Peyer's patch (tissue), 4 donors: ENCODE measurements around the gene EEF2. TPM values are rescaled to one million over a fixed set of nuclear protein-coding genes. Genes with fewer than 3 reads are reported as not detected.

Source experiments
- DNase-seq, 3 donors: peaks; one replicate each; pipeline ENCODE4 v3.0.0-alpha.2; 2017 to 2019
- H3K27ac ChIP-seq, 4 donors: fragments of 200-600 bp; sonication (generic); one replicate each; pipeline ENCODE4 v1.5.1; 2016 to 2019
- H3K27me3 ChIP-seq, 2 donors: fragments of 200-600 bp; sonication (generic); one replicate each; pipeline ENCODE4 v1.5.1; 2019
- H3K36me3 ChIP-seq, 3 donors: fragments of 200-600 bp; sonication (generic); one replicate each; pipeline ENCODE4 v1.5.1; 2016 to 2019
- H3K4me1 ChIP-seq, 4 donors: fragments of 200-600 bp; sonication (generic); one replicate each; pipeline ENCODE4 v1.5.1; 2016 to 2019
- H3K4me3 ChIP-seq, 4 donors: fragments of 200-600 bp; sonication (generic); 1 replicate in 3 of 4; 2 replicates in 1 of 4; pipeline ENCODE4 v1.5.1; 2016 to 2019; ENCODE audit warnings: mild to moderate bottlenecking in 1 of 4
- H3K9me3 ChIP-seq, 4 donors: fragments of 200-600 bp; sonication (generic); one replicate each; pipeline ENCODE4 v1.5.1; 2016 to 2019; ENCODE audit warnings: mild to moderate bottlenecking in 1 of 4
- CTCF ChIP-seq, 6 experiments: fragments of 450-650 bp in 4 of 6; fragments of 200-600 bp in 2 of 6; sonication (generic) in 1 of 6; IDR thresholded peaks; one replicate each; pipeline ENCODE4 v1.5.1; 2017 to 2019; ENCODE audit warnings: antibody characterized with exemption in 6 of 6, mild to moderate bottlenecking in 3 of 6, moderate library complexity in 1 of 6
- POLR2A ChIP-seq, 2 donors: fragments of 450-650 bp; IDR thresholded peaks; one replicate each; pipeline ENCODE4 v1.5.1; 2017; ENCODE audit warnings: antibody characterized with exemption in 2 of 2, mild to moderate bottlenecking in 2 of 2, moderate library complexity in 2 of 2
- small RNA-seq, 2 donors: library from RNA; depleted of rRNA; stranded (forward); fragments of <200 nt; gene quantifications; one replicate each; pipeline ENCODE3, GENCODE V24; 2016
- total RNA-seq, 4 donors: library from RNA; depleted of rRNA; stranded (reverse); fragments of >200 nt; gene quantifications; one replicate each; pipeline ENCODE4 v1.1.0, GENCODE V29; 2016

Gene EEF2
- total RNA-seq, 4 donors from 2014 or later: 914 to 1,425 (median 1,203) TPM

- H3K4me3 ChIP-seq: no peak overlapping the region
- H3K36me3 ChIP-seq: no peaks in the 10 kb centered on the region
- H3K27ac ChIP-seq: no peak overlapping the region
- H3K27me3 ChIP-seq: peaks cover 0 to 6% of the 10 kb centered on the region in 2 donors
- TF ChIP-seq CTCF (IDR thresholded peaks at IDR 0.05): no peak
- no peak for TF ChIP-seq POLR2A (IDR thresholded peaks at IDR 0.05)
- no peak for DNase-seq
- H3K4me1 ChIP-seq: peaks cover 0 to 5% (median 0%) of the 10 kb centered on the region in 4 donors
- no peaks in the 10 kb centered on the region for H3K9me3 ChIP-seq
Observed at GRCh38 chr19:3931041-3931440, 54.2 kb downstream of the EEF2 start.

Small RNA genes within 50 kb of the gene (small RNA-seq; reads per million reads assigned to genes)
- 4.2 to 12.7 reads per million in 2 donors for gene SNORD37

Other genes with a start within 250 kb of the EEF2 start
- 10 to 100 TPM; 28.5 to 48.1 (median 41.8) TPM for gene APBA3, start 223.8 kb downstream of the EEF2 start, total RNA-seq
- 10 to 100 TPM; 21.4 to 58.5 (median 47.2) TPM for gene MRPL54, start 222.8 kb downstream of the EEF2 start, total RNA-seq
- gene RAX2, start 213.2 kb downstream of the EEF2 start, total RNA-seq: not detected
- gene MATK, start 199.1 kb downstream of the EEF2 start, total RNA-seq: 10 to 100 TPM in 1 of 4 donors, 1 to 10 TPM in 3; 2.5 to 13.1 (median 5.6) TPM
- not detected for gene ZFR2, start 116.4 kb downstream of the EEF2 start, total RNA-seq
- under 1 TPM in 2 of 4 donors, not detected in 2; 0.13 to 0.47 TPM for gene ATCAY, start 104.8 kb downstream of the EEF2 start, total RNA-seq
- gene NMRK2, start 52.4 kb downstream of the EEF2 start, total RNA-seq: not detected
- 100 to 1,000 TPM in 1 of 4 donors, 10 to 100 TPM in 3; 61.3 to 106 (median 88.1) TPM for gene DAPK3, start 14.4 kb downstream of the EEF2 start, total RNA-seq
- gene PIAS4, start 22.3 kb upstream of the EEF2 start, total RNA-seq: 10 to 100 TPM; 15.9 to 47.9 (median 24.2) TPM
- gene ZBTB7A, start 81.4 kb upstream of the EEF2 start, total RNA-seq: 100 to 1,000 TPM in 2 of 4 donors, 10 to 100 TPM in 2; 74.3 to 149 (median 96.1) TPM
- gene MAP2K2, start 138.7 kb upstream of the EEF2 start, total RNA-seq: 100 to 1,000 TPM; 168 to 283 (median 220) TPM
- 100 to 1,000 TPM in 3 of 4 donors, 10 to 100 TPM in 1; 45.4 to 528 (median 270) TPM for gene CREB3L3, start 168.2 kb upstream of the EEF2 start, total RNA-seq
- gene SIRT6, start 197.1 kb upstream of the EEF2 start, total RNA-seq: 100 to 1,000 TPM in 1 of 4 donors, 10 to 100 TPM in 3; 55.3 to 115 (median 84.9) TPM
- gene ANKRD24, start 197.2 kb upstream of the EEF2 start, total RNA-seq: 1 to 10 TPM in 3 of 4 donors, under 1 TPM in 1; 0.83 to 3.9 (median 1.6) TPM
- 10 to 100 TPM in 1 of 4 donors, 1 to 10 TPM in 2, not detected in 1; 1.4 to 12.4 (median 1.9) TPM for gene EBI3, start 244.1 kb upstream of the EEF2 start, total RNA-seq